Measurements from ENCODE around the gene ADGRD1.

The ADGRD1 gene

GRCh38 chr12:131095826-131096680 lies 142.3 kb downstream of the ADGRD1 start:
- H3K4me2 ChIP-seq (ENCODE audit: insufficient read depth, low read length), result no peak overlapping the region
- H3K27ac ChIP-seq (ENCODE audit: low read length), result no peak overlapping the region
- H3K36me3 ChIP-seq (ENCODE audit: insufficient read depth, low read length), result no peaks in the 10 kb centered on the region
- ATAC-seq (ENCODE audit: insufficient read depth, low read depth), result no peak
- no peaks in the 10 kb centered on the region; the same call in 1 of the 2 replicates for H4K20me1 ChIP-seq (ENCODE audit: insufficient read depth, low read length)
- H3K4me3 ChIP-seq (ENCODE audit: low read depth in 1 of 2, low read length in 2 of 2), result no peak overlapping the region
- H3K79me2 ChIP-seq (ENCODE audit: insufficient read depth, low read length), result no peaks in the 10 kb centered on the region
- H2AFZ ChIP-seq (ENCODE audit: low read depth, low read length), result no peak overlapping the region
- TF ChIP-seq CTCF (IDR thresholded peaks at IDR 0.05; ENCODE audit: borderline replicate concordance, extremely low read depth, low read length, poor library complexity, severe bottlenecking) (no peak), EZH2 (IDR thresholded peaks at IDR 0.05; ENCODE audit: borderline replicate concordance, low read depth, low read length, severe bottlenecking) (no peak)
- peaks cover 7% of the 10 kb centered on the region; the same call in 1 of the 2 replicates for H3K4me1 ChIP-seq (ENCODE audit: insufficient read depth, low read length)
- peaks cover 8% of the 10 kb centered on the region for H3K27me3 ChIP-seq (ENCODE audit: insufficient read depth, low read length, poor library complexity)
- H3K9me3 ChIP-seq (ENCODE audit: insufficient read depth, low read length, severe bottlenecking), result no peaks in the 10 kb centered on the region
- DNase-seq, result no peak
- no peak overlapping the region for H3K9ac ChIP-seq (ENCODE audit: low read depth, low read length)

GRCh38 chr12:131096681-131097181 lies 143.0 kb downstream of the ADGRD1 start:
- H3K9me3 ChIP-seq (ENCODE audit: insufficient read depth, low read length, severe bottlenecking), result no peaks in the 10 kb centered on the region
- DNase-seq, result no peak
- peaks cover 7% of the 10 kb centered on the region; the same call in 1 of the 2 replicates for H3K4me1 ChIP-seq (ENCODE audit: insufficient read depth, low read length)
- H3K27me3 ChIP-seq (ENCODE audit: insufficient read depth, low read length, poor library complexity), result peaks cover 8% of the 10 kb centered on the region
- TF ChIP-seq CTCF (IDR thresholded peaks at IDR 0.05; ENCODE audit: borderline replicate concordance, extremely low read depth, low read length, poor library complexity, severe bottlenecking) (no peak), EZH2 (IDR thresholded peaks at IDR 0.05; ENCODE audit: borderline replicate concordance, low read depth, low read length, severe bottlenecking) (no peak)
- H3K9ac ChIP-seq (ENCODE audit: low read depth, low read length), result no peak overlapping the region
- no peak overlapping the region for H3K4me2 ChIP-seq (ENCODE audit: insufficient read depth, low read length)
- H2AFZ ChIP-seq (ENCODE audit: low read depth, low read length), result no peak overlapping the region
- no peaks in the 10 kb centered on the region for H3K36me3 ChIP-seq (ENCODE audit: insufficient read depth, low read length)
- H3K4me3 ChIP-seq (ENCODE audit: low read depth in 1 of 2, low read length in 2 of 2), result no peak overlapping the region
- ATAC-seq (ENCODE audit: insufficient read depth, low read depth), result no peak
- H4K20me1 ChIP-seq (ENCODE audit: insufficient read depth, low read length), result no peaks in the 10 kb centered on the region; the same call in 1 of the 2 replicates
- H3K79me2 ChIP-seq (ENCODE audit: insufficient read depth, low read length), result no peaks in the 10 kb centered on the region
- no peak overlapping the region for H3K27ac ChIP-seq (ENCODE audit: low read length)

- TF ChIP-seq CTCF (IDR thresholded peaks at IDR 0.05; ENCODE audit: borderline replicate concordance, extremely low read depth, low read length, poor library complexity, severe bottlenecking), result no peak
- no peak for TF ChIP-seq EZH2 (IDR thresholded peaks at IDR 0.05; ENCODE audit: borderline replicate concordance, low read depth, low read length, severe bottlenecking)
- H3K9me3 ChIP-seq (ENCODE audit: insufficient read depth, low read length, severe bottlenecking), result no peaks in the 10 kb centered on the region
- DNase-seq, result no peak
- peaks cover 8% of the 10 kb centered on the region for H3K27me3 ChIP-seq (ENCODE audit: insufficient read depth, low read length, poor library complexity)
- no peak overlapping the region for H2AFZ ChIP-seq (ENCODE audit: low read depth, low read length)
- peaks cover 7% of the 10 kb centered on the region; the same call in 1 of the 2 replicates for H3K4me1 ChIP-seq (ENCODE audit: insufficient read depth, low read length)
- no peak overlapping the region for H3K4me2 ChIP-seq (ENCODE audit: insufficient read depth, low read length)
- no peak for ATAC-seq (ENCODE audit: insufficient read depth, low read depth)
- H3K4me3 ChIP-seq (ENCODE audit: low read depth in 1 of 2, low read length in 2 of 2), result no peak overlapping the region
- H3K36me3 ChIP-seq (ENCODE audit: insufficient read depth, low read length), result no peaks in the 10 kb centered on the region
- H3K79me2 ChIP-seq (ENCODE audit: insufficient read depth, low read length), result no peaks in the 10 kb centered on the region
- H3K9ac ChIP-seq (ENCODE audit: low read depth, low read length), result no peak overlapping the region
- H3K27ac ChIP-seq (ENCODE audit: low read length), result no peak overlapping the region
- H4K20me1 ChIP-seq (ENCODE audit: insufficient read depth, low read length), result no peaks in the 10 kb centered on the region; the same call in 1 of the 2 replicates
Observed at GRCh38 chr12:131097202-131098177, 143.8 kb downstream of the ADGRD1 start.

Measured in DND-41 (cell line).